Stomach smooth muscle (tissue), 2 donors: Measurements from ENCODE around the gene SETSIP.

Source experiments
- H3K27ac ChIP-seq: one replicate; pipeline ENCODE4 v1.7.0; 2013; ENCODE audit warnings: mild to moderate bottlenecking, low read length, inconsistent platforms
- H3K27me3 ChIP-seq, 2 donors: one replicate each; pipeline ENCODE4 v1.7.0; 2013; ENCODE audit warnings: low read length in 2 of 2; ENCODE audit not compliant: insufficient read depth in 2 of 2, control insufficient read depth in 1 of 2
- H3K36me3 ChIP-seq, 2 donors: one replicate each; pipeline ENCODE4 v1.7.0; 2013; ENCODE audit warnings: low read length in 2 of 2; ENCODE audit not compliant: control insufficient read depth in 2 of 2, insufficient read depth in 2 of 2
- H3K4me1 ChIP-seq: one replicate; pipeline ENCODE4 v1.7.0; 2013; ENCODE audit warnings: low read length; ENCODE audit not compliant: control insufficient read depth, insufficient read depth
- H3K4me3 ChIP-seq, 2 donors: one replicate each; pipeline ENCODE4 v1.7.0; 2013; ENCODE audit warnings: low read length in 2 of 2
- H3K9ac ChIP-seq, 2 donors: one replicate each; pipeline ENCODE4 v1.7.0; 2013; ENCODE audit warnings: low read length in 2 of 2, mild to moderate bottlenecking in 1 of 2
- H3K9me3 ChIP-seq, 2 donors: one replicate each; pipeline ENCODE4 v1.7.0; 2013; ENCODE audit warnings: low read length in 2 of 2; ENCODE audit not compliant: control insufficient read depth in 2 of 2
- donor health status: healthy.
- donor health status: Pancreatic carcinoma.

SETSIP gene

DNA sequence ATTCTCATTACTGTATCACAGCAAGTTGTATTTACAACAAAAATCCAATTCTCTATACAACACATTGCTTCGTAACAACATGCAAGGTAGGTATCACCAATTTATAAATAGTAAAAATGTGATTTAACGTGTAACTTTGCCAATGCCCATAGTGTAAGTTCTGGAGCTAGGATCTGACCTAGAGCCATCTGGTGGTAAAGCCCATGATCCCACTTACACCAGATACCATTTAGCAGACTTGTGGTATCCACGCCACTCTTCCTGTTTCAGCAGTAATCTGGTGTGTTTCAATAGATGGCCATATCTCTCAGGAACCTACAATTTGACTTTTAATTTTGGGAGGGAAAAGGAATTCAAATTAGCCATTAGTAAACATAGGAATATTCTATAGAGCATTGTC lies 10.2 kb downstream of the SETSIP start:
- Histone ChIP-seq H3K4me1 (no peaks in the 10 kb centered on the region), H3K27ac (no peak overlapping the region), H3K36me3 (no peaks in the 10 kb centered on the region), H3K9me3 (no peaks in the 10 kb centered on the region), H3K9ac (no peak overlapping the region), H3K4me3 (no peak overlapping the region), H3K27me3 (no peaks in the 10 kb centered on the region)

DNA sequence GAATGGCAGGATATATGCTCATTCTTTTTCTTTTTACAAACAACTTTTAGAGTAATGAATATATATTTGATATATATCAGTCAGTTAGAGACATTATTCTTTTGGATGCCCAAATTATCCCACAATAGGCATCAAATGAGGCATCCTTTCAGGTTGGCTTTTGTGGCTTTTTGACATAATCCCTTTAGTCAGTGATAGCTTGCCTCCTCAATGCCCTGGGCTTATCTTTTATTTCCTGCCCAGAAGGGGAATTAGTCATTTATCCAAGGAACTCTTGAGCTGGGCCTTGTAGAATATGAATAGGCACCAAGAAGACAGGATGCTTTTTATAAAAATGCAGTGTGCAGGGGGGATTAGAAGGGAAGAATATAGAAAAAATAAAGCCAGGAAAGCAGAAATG lies 23.3 kb downstream of the SETSIP start:
- Histone ChIP-seq H3K36me3 (no peaks in the 10 kb centered on the region), H3K9ac (no peak overlapping the region), H3K4me3 (no peak overlapping the region), H3K4me1 (no peaks in the 10 kb centered on the region), H3K27me3 (no peaks in the 10 kb centered on the region), H3K27ac (no peak overlapping the region), H3K9me3 (no peaks in the 10 kb centered on the region)

DNA sequence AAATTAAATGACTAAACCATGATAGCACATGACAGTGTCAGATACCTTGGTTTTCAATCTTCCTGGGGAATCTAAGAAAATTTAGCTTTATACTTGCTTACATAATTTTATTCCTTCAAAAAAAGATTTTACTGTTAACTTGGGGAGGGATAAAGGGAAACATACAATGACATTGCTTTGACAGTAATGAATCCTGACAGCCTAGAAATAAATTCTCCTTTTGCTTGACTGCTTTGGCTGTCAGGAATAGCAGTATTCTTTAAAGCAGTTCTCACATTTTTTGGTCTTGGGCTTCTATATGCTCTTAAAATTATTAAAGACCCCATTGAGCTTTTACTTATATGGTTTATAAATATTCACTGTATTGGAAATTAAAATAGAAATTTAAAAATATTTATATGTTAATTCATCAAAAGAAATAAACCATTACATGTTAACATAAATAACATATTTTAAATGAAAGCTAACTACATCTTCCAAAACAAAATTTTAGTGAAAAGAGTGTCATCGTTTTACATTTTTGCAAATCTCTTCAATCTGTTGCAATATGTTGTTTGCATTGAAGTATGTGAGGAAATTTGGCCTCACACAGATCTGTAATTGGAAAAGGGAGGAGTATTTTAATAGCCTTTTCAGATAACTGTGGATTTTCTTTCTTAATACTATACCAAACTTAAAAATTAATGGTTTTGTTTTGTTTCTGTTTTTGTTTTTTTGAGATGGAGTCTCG lies 29.3 kb downstream of the SETSIP start:
- Histone ChIP-seq H3K9ac (no peak overlapping the region), H3K4me3 (no peak overlapping the region), H3K27ac (no peak overlapping the region), H3K36me3 (no peaks in the 10 kb centered on the region), H3K4me1 (no peaks in the 10 kb centered on the region), H3K9me3 (no peaks in the 10 kb centered on the region), H3K27me3 (no peaks in the 10 kb centered on the region)

DNA sequence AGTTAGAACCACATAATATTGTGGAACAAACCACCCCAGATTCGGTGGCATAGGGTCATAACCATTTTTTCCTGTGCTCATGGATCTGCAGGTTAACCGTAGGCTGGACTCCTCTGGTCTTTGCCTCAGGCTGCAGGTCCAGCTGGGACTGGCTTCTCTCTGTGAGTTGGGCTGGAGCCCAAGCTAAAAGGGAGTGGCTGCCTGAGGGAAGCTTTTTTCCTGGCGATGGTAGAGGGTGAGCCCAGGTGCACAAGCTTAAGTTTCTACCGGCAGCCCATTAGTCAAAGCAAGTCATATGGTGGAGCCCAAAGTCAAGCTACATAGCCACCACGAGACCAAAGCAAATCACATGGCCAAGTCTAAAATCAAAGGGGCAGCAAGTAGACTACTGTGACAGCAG lies 31.6 kb downstream of the SETSIP start:
- Histone ChIP-seq H3K27ac (no peak overlapping the region), H3K27me3 (no peaks in the 10 kb centered on the region), H3K36me3 (no peaks in the 10 kb centered on the region), H3K4me3 (no peak overlapping the region), H3K9ac (no peak overlapping the region), H3K9me3 (no peaks in the 10 kb centered on the region), H3K4me1 (no peaks in the 10 kb centered on the region)

DNA sequence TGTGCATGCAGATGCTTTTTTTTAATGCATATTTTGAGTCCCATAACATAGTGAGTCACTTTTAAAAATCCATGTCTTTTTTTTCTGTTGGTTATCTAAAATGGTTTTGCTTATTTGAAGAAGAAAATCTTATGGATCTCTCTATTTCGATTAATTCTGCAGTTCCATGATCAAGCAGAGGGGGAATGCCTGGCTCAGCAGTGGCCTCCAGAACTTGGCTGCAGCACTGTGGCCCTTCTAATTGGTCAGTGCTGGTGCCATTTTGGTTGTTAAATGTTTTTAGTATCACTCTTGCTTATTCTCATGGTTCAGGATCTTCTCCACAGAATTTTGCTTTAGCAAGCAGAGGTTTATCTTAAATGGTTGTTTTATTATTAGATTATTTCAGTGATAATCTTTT lies 34.2 kb downstream of the SETSIP start:
- Histone ChIP-seq H3K27me3 (no peaks in the 10 kb centered on the region), H3K27ac (no peak overlapping the region), H3K9ac (no peak overlapping the region), H3K9me3 (no peaks in the 10 kb centered on the region), H3K36me3 (no peaks in the 10 kb centered on the region), H3K4me1 (no peaks in the 10 kb centered on the region), H3K4me3 (no peak overlapping the region)

DNA sequence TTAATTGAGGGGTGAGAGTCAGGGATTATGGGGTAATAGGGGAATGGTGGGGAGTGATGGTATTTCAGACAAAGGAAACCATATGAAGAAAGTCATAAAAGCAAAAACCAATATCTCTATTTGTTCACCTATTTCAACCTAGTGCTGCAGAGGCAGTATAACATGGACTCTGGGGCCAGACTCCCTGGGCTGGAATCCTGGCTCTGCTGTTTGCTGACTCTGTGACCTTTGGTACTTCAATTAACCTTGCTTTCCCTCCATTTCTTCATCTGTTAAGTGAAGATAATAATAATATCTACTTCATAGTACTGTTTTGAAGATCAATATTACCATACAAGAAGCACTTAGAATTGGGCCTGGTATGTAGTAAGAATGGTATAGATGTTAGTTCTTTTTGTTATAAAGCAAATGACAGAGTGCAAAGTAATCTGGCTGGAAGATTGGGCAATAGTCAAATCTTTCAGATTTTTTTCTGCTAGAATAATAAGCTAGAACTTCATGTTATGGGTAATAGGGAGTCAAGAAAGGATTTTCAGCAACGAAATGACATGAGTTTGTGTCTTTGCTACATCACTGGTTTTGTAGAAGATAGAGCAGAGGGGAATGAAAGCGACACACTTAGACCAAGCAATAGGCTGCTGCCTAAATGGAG lies 36.4 kb downstream of the SETSIP start:
- H3K27me3 ChIP-seq: no peaks in the 10 kb centered on the region
- H3K4me3 ChIP-seq: no peak overlapping the region
- H3K9me3 ChIP-seq: no peaks in the 10 kb centered on the region
- no peak overlapping the region for H3K9ac ChIP-seq
- no peaks in the 10 kb centered on the region for H3K4me1 ChIP-seq
- H3K36me3 ChIP-seq: no peaks in the 10 kb centered on the region
- H3K27ac ChIP-seq: no peak overlapping the region

DNA sequence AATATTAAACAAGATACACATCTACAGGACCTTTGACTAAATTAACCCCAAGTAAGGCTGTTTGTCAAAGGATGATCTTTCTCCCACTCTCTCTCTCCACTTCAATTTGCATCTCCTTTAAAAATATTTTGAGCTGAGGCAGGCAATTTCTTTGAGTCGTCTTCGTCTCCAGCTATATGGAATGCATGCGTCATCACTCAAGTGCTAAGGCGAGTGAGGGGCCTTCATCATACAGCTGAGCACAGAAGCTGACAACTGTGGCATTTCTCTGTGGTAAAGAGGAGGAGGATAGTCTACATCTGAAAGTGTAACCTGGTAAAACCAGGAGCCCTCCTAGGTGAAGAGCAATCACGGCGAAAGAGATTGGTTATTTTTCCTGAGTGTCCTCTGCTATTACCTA lies 37.8 kb downstream of the SETSIP start:
- no peaks in the 10 kb centered on the region for H3K36me3 ChIP-seq
- H3K9me3 ChIP-seq: no peaks in the 10 kb centered on the region
- H3K9ac ChIP-seq: no peak overlapping the region
- H3K27ac ChIP-seq: no peak overlapping the region
- no peaks in the 10 kb centered on the region for H3K4me1 ChIP-seq
- no peak overlapping the region for H3K4me3 ChIP-seq
- H3K27me3 ChIP-seq: no peaks in the 10 kb centered on the region

DNA sequence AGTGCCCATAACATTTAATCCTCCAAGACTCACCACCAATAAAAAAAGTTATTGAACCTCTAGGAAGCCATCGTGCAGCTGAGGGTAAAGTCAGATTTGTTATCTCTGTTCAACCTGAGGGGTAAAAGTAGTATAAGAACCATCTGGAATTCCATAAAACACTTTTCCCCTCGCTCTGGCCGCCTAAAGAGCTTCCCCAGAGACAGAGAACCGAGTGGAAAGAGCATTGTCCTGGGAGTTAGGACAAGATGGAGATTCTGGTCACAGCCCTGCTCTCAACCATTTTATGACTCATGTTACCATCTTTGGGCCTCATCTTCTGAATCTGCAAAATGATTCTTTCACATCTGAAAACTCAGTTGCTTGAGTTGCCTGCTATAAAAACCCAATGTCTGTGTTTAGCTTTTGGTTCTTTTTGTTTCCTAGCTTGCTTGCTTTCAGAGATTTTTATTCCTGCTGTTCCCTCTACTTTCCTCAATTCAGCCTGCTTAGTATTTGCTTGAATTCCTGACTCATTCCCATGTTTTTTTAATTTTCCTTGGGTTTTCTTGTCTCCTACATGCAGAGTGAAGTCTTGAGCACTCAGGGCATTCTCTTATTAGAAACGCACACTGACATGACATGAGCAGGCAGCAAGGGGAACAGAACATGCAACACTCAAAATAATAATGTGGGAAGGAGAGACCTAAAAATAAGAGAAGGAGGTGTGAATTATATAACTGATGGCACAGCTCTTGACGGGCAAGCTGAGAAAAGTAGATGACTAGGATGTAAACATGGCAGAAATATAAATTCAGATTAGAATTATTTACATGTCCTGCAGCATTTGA lies 43.7 kb downstream of the SETSIP start:
- no peaks in the 10 kb centered on the region for H3K36me3 ChIP-seq
- H3K9ac ChIP-seq: no peak overlapping the region
- no peak overlapping the region for H3K4me3 ChIP-seq
- H3K9me3 ChIP-seq: no peaks in the 10 kb centered on the region
- H3K27ac ChIP-seq: no peak overlapping the region
- H3K4me1 ChIP-seq: peaks cover 4% of the 10 kb centered on the region
- H3K27me3 ChIP-seq: peaks cover 0 to 2% of the 10 kb centered on the region in 2 donors

DNA sequence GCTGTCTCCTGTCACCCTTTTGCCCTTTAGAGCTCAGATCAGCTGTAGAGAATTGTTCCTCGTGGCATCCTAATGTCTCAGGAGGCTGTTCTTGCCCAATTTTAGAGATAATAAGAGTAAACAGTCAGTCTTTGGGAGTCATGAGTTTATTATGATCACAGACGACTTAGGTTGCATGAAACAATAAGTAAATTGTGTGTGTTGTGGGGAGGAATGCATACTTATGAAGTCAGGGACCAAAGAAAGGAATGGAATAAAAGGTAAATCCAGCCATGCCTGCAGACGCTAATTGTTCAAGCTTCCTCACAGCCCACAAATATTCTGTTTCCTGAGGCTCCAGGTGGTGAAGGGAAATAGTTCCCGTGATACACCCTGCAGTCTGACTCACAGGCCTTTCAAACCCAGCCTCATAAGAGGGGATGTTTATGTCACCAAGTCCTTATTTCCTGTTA lies 44.5 kb downstream of the SETSIP start:
- Histone ChIP-seq H3K27ac (no peak overlapping the region), H3K4me1 (peaks cover 4% of the 10 kb centered on the region), H3K27me3 (peaks cover 0 to 2% of the 10 kb centered on the region in 2 donors), H3K36me3 (no peaks in the 10 kb centered on the region), H3K9ac (peak overlapping the region; percentile 33 to 42), H3K9me3 (no peaks in the 10 kb centered on the region), H3K4me3 (peak overlapping the region; percentile 62 to 79)

DNA sequence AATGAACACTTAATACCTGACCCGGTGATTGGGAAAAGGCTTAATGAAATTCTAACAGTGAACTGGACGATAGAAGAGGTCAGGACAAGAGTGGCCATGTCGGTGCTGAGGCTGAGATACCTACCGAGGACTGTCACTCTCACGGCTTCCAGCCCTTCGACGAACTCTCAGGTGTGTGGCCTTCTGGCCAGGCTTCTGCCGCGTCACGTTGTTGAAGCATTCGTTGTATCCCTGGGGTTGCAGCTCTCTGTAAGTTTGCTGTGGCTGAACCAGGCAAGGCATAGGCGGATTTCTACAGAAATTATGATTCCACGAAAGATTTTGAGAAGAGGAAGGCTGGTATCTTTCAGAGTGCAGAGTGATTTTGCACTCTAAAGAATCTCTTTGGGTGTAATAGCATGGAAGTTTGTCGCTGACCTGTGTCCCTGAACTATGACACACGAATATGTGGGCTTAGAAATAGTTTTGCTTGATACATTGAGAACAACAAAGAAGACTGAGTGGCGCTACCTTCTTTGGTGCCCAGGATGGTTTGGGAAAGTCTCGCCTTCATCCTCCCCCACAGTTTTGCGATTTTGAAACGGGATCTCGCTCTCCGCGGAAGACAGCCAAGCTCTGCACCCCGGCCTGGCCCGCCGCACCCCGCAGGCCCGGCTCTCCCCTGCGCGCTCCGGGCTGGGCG lies 45.8 kb downstream of the SETSIP start:
- peak overlapping the region in 1 of 2 donors; percentile 42 for H3K9ac ChIP-seq
- no peaks in the 10 kb centered on the region for H3K36me3 ChIP-seq
- H3K4me1 ChIP-seq: peaks cover 4% of the 10 kb centered on the region
- H3K27ac ChIP-seq: no peak overlapping the region
- peak overlapping the region; percentile 53 to 79 for H3K4me3 ChIP-seq
- no peaks in the 10 kb centered on the region for H3K9me3 ChIP-seq
- peaks cover 0 to 2% of the 10 kb centered on the region in 2 donors for H3K27me3 ChIP-seq
